SK-N-SH (cell line): ENCODE measurements around the gene PLLP.

ENCODE experiments used
- CTCF ChIP-seq: fragments of 200-600 bp; sonication (generic); IDR thresholded peaks from 2 replicates; pipeline ENCODE4 v1.6.1; 2017; ENCODE audit warnings: antibody characterized with exemption, mild to moderate bottlenecking, moderate library complexity
- JUND ChIP-seq: IDR thresholded peaks from 2 replicates; pipeline ENCODE4 v1.4.0; 2012
- MAX ChIP-seq: IDR thresholded peaks from 2 replicates; pipeline ENCODE4 v1.4.0; 2012; ENCODE audit warnings: low read depth
- NFIC ChIP-seq: IDR thresholded peaks from 2 replicates; pipeline ENCODE4 v1.4.0; 2012; ENCODE audit warnings: borderline replicate concordance
- PBX3 ChIP-seq: IDR thresholded peaks from 2 replicates; pipeline ENCODE4; 2012
- POLR2AphosphoS5 ChIP-seq: IDR thresholded peaks from 2 replicates; pipeline ENCODE4 v1.6.1; 2012; ENCODE audit warnings: low read depth, low read length
- RAD21 ChIP-seq: IDR thresholded peaks from 2 replicates; pipeline ENCODE4 v1.6.1; 2012; ENCODE audit warnings: mild to moderate bottlenecking, low read length
- RCOR1 ChIP-seq: fragments of 150-350 bp; IDR thresholded peaks from 2 replicates; pipeline ENCODE4 v1.6.1; 2017; ENCODE audit warnings: antibody characterized with exemption, low read length
- REST ChIP-seq: IDR thresholded peaks from 2 replicates; pipeline ENCODE4 v1.6.1; 2012; ENCODE audit warnings: mild to moderate bottlenecking, low read depth, low read length, moderate library complexity
- RFX5 ChIP-seq: IDR thresholded peaks from 2 replicates; pipeline ENCODE4 v1.6.1; 2012; ENCODE audit warnings: mild to moderate bottlenecking, improper control_type of control experiment, low read length
- YY1 ChIP-seq: IDR thresholded peaks from 2 replicates; pipeline ENCODE4 v1.4.0; 2012; ENCODE audit warnings: low read depth, mild to moderate bottlenecking
- ZBTB33 ChIP-seq: IDR thresholded peaks from 2 replicates; pipeline ENCODE4 v1.4.0; 2012; ENCODE audit warnings: low read depth, borderline replicate concordance

GRCh38 chr16:57273359-57273758, 11.1 kb downstream of the PLLP start:
- TF ChIP-seq MAX (no peak), ZBTB33 (no peak), CTCF (no peak), YY1 (no peak), POLR2AphosphoS5 (no peak), NFIC (no peak), RFX5 (no peak), RCOR1 (peak; percentile 52; the same call in 1 of the 2 replicates), REST (no peak), PBX3 (no peak), RAD21 (no peak), JUND (no peak)
